Neural progenitor cell (in vitro differentiated cells): Measurements from ENCODE around the gene RPS26. TPM values are rescaled to one million over a fixed set of nuclear protein-coding genes. Genes with fewer than 3 reads are reported as not detected.

ENCODE experiments used
- DNase-seq: peaks from one replicate; pipeline ENCODE4 v3.0.0-alpha.2; 2016; ENCODE audit warnings: low spot score
- H2AFZ ChIP-seq: fragments of 200-600 bp; sonication (generic); replicated peaks from 2 replicates; pipeline ENCODE4 v1.6.1; 2016; ENCODE audit warnings: antibody characterized with exemption
- H3F3A ChIP-seq: fragments of 200-600 bp; sonication (generic); 2 replicates; pipeline ENCODE4 v1.6.1; 2016; ENCODE audit warnings: antibody characterized with exemption, low read depth
- H3K27ac ChIP-seq: fragments of 200-600 bp; sonication (generic); 2 replicates; pipeline ENCODE4 v1.5.1; 2016; ENCODE audit warnings: mild to moderate bottlenecking
- H3K27me3 ChIP-seq: fragments of 200-600 bp; sonication (generic); 2 replicates; pipeline ENCODE4 v1.6.1; 2016; ENCODE audit warnings: mild to moderate bottlenecking, moderate library complexity
- H3K36me3 ChIP-seq: fragments of 200-600 bp; sonication (generic); 2 replicates; pipeline ENCODE4 v1.5.1; 2016
- H3K4me1 ChIP-seq: fragments of 200-600 bp; sonication (generic); 2 replicates; pipeline ENCODE4 v1.6.1; 2016; ENCODE audit warnings: mixed run types
- H3K4me2 ChIP-seq: fragments of 200-600 bp; sonication (generic); 2 replicates; pipeline ENCODE4 v1.6.1; 2016
- H3K4me3 ChIP-seq: fragments of 200-600 bp; sonication (generic); 2 replicates; pipeline ENCODE4 v1.5.1; 2016
- H3K79me2 ChIP-seq: fragments of 200-600 bp; sonication (generic); 2 replicates; pipeline ENCODE4 v1.6.1; 2016; ENCODE audit warnings: low read depth
- H3K9ac ChIP-seq: fragments of 200-600 bp; sonication (generic); 2 replicates; pipeline ENCODE4 v1.6.1; 2016
- H3K9me3 ChIP-seq: fragments of 200-600 bp; sonication (generic); 2 replicates; pipeline ENCODE4 v1.5.1; 2016; ENCODE audit warnings: low read depth
- H4K20me1 ChIP-seq: fragments of 200-600 bp; sonication (generic); 2 replicates; pipeline ENCODE4 v1.6.1; 2016; ENCODE audit warnings: low read depth
- H3K27ac Mint-ChIP-seq: 3 replicates; pipeline ENCODE4 v1.8.0; 2021; ENCODE audit warnings: mixed read lengths
- H3K27me3 Mint-ChIP-seq: 2 replicates; pipeline ENCODE4 v1.8.0; 2022; ENCODE audit warnings: low read depth, mild to moderate bottlenecking, inconsistent platforms, moderate library complexity, mixed read lengths; ENCODE audit not compliant: insufficient read depth
- H3K36me3 Mint-ChIP-seq: 3 replicates; pipeline ENCODE4 v1.8.0; 2021; ENCODE audit warnings: mixed read lengths
- H3K4me1 Mint-ChIP-seq: 3 replicates; pipeline ENCODE4 v1.8.0; 2021; ENCODE audit warnings: mixed read lengths
- H3K4me3 Mint-ChIP-seq: 3 replicates; pipeline ENCODE4 v1.8.0; 2021; ENCODE audit warnings: mild to moderate bottlenecking, moderate library complexity, mixed read lengths
- H3K9me3 Mint-ChIP-seq: 3 replicates; pipeline ENCODE4 v1.8.0; 2020; ENCODE audit warnings: mixed read lengths
- CTCF ChIP-seq: fragments of 200-600 bp; sonication (generic); IDR thresholded peaks from 2 replicates; pipeline ENCODE4 v1.5.1; 2017; ENCODE audit warnings: antibody characterized with exemption, mild to moderate bottlenecking
- EZH2 ChIP-seq: fragments of 200-600 bp; sonication (generic); IDR thresholded peaks from 2 replicates; pipeline ENCODE4 v1.6.1; 2017; ENCODE audit warnings: antibody characterized with exemption, mild to moderate bottlenecking, moderate library complexity
- EZH2phosphoT487 ChIP-seq: fragments of 200-600 bp; sonication (generic); IDR thresholded peaks from 2 replicates; pipeline ENCODE4 v1.6.1; 2017; ENCODE audit warnings: antibody characterized with exemption
- total RNA-seq: library from RNA; depleted of rRNA; stranded (reverse); fragments of >200 nt; gene quantifications from 2 replicates; pipeline ENCODE4 v1.2.3, GENCODE V29; 2015; ENCODE audit warnings: low replicate concordance

RPS26 gene
- total RNA-seq, 1 donor from 2014 or later: 721 TPM

GRCh38 chr12:56061982-56062381 is 20.3 kb downstream of the RPS26 start:
- Histone ChIP-seq H3K79me2 (no peaks in the 10 kb centered on the region), H3F3A (no peaks in the 10 kb centered on the region), H2AFZ (no peak overlapping the region), H3K36me3 (no peaks in the 10 kb centered on the region), H3K27me3 (no peaks in the 10 kb centered on the region), H3K27ac (no peak overlapping the region), H3K4me2 (no peak overlapping the region), H3K9me3 (no peaks in the 10 kb centered on the region), H3K4me1 (no peaks in the 10 kb centered on the region), H3K9ac (no peak overlapping the region), H4K20me1 (no peaks in the 10 kb centered on the region), H3K4me3 (no peak overlapping the region)
- Mint-ChIP-seq H3K4me3 (no peak overlapping the region), H3K4me1 (no peaks in the 10 kb centered on the region), H3K9me3 (no peaks in the 10 kb centered on the region), H3K27me3 (peaks cover 5% of the 10 kb centered on the region), H3K27ac (no peak overlapping the region), H3K36me3 (no peaks in the 10 kb centered on the region)
- TF ChIP-seq CTCF: no peak
- no peak for TF ChIP-seq EZH2
- no peak for TF ChIP-seq EZH2phosphoT487
- no peak for DNase-seq

- no peaks in the 10 kb centered on the region for H3F3A ChIP-seq
- H3K4me1 ChIP-seq: no peaks in the 10 kb centered on the region
- H3K27ac ChIP-seq: no peak overlapping the region
- peak overlapping the region; percentile 11 for H3K27ac Mint-ChIP-seq
- H3K9ac ChIP-seq: no peak overlapping the region
- H3K4me2 ChIP-seq: no peak overlapping the region
- no peak for DNase-seq
- no peaks in the 10 kb centered on the region for H3K36me3 Mint-ChIP-seq
- TF ChIP-seq EZH2phosphoT487: no peak
- no peak for TF ChIP-seq EZH2
- no peak for TF ChIP-seq CTCF
- no peaks in the 10 kb centered on the region for H3K4me1 Mint-ChIP-seq
- no peaks in the 10 kb centered on the region for H3K9me3 ChIP-seq
- H3K27me3 ChIP-seq: no peaks in the 10 kb centered on the region
- no peak overlapping the region for H3K4me3 ChIP-seq
- H3K36me3 ChIP-seq: no peaks in the 10 kb centered on the region
- H3K79me2 ChIP-seq: no peaks in the 10 kb centered on the region
- peaks cover 7% of the 10 kb centered on the region for H3K27me3 Mint-ChIP-seq
- no peak overlapping the region for H2AFZ ChIP-seq
- H3K9me3 Mint-ChIP-seq: no peaks in the 10 kb centered on the region
- no peak overlapping the region for H3K4me3 Mint-ChIP-seq
- no peaks in the 10 kb centered on the region for H4K20me1 ChIP-seq
Measured at GRCh38 chr12:56062996-56063395, 21.3 kb downstream of the RPS26 start.

- Mint-ChIP-seq H3K4me1 (no peaks in the 10 kb centered on the region), H3K27me3 (peaks cover 14% of the 10 kb centered on the region), H3K27ac (no peak overlapping the region), H3K9me3 (peaks cover under 1% of the 10 kb centered on the region), H3K36me3 (no peaks in the 10 kb centered on the region), H3K4me3 (no peak overlapping the region)
- no peaks in the 10 kb centered on the region for H3K79me2 ChIP-seq
- no peak overlapping the region for H3K9ac ChIP-seq
- no peaks in the 10 kb centered on the region for H3K36me3 ChIP-seq
- H3K9me3 ChIP-seq: no peaks in the 10 kb centered on the region
- no peaks in the 10 kb centered on the region for H3K4me1 ChIP-seq
- no peaks in the 10 kb centered on the region for H3K27me3 ChIP-seq
- no peaks in the 10 kb centered on the region for H4K20me1 ChIP-seq
- no peaks in the 10 kb centered on the region for H3F3A ChIP-seq
- no peak overlapping the region for H2AFZ ChIP-seq
- H3K4me3 ChIP-seq: no peak overlapping the region
- DNase-seq: no peak
- H3K27ac ChIP-seq: no peak overlapping the region
- TF ChIP-seq EZH2phosphoT487: no peak
- TF ChIP-seq CTCF: no peak
- TF ChIP-seq EZH2: no peak
- no peak overlapping the region for H3K4me2 ChIP-seq
Measured at GRCh38 chr12:56071648-56072047, 29.9 kb downstream of the RPS26 start.
